ENCODE data around the gene ZCCHC14.
"Not testable (repeated sequence)": the region's sequence is repeated elsewhere in the genome, so short reads cannot be mapped to it uniquely, and the experiment has no call there.

The ZCCHC14 gene

DNA sequence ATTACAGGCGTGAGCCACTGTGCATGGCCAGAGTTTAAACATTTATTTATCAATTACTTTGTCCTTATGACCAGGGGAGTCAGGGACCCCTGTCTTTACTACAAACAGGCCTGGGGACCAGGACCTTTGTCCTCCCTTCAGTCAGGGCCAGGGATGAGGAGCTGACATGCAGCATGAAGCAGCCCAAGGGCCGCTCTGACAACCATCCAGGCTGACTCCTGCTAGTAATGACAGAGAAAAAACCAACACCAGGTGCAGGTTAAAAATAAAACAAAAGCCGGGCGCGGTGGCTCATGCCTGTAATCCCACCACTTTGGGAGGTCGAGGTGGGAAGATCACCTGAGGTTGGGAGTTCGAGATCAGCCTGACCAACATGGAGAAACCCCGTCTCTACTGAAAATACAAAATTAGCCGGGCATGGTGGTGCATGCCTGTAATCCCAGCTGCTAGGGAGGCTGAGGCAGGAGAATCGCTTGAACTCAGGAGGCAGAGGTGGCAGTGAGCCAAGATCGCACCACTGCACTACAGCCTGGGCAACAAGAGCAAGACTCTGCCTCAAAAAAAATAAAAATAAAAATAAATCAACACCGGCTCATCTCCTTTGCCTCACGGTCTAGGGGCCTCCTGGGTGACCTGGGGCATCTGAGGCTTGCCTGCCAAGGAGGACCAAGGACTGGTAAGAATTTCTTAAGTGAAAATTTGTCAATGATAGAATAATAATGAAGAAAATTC lies 129.8 kb downstream of the ZCCHC14 start:
- not testable (repeated sequence) for DNase-seq (ENCODE audit: low spot score)

DNA sequence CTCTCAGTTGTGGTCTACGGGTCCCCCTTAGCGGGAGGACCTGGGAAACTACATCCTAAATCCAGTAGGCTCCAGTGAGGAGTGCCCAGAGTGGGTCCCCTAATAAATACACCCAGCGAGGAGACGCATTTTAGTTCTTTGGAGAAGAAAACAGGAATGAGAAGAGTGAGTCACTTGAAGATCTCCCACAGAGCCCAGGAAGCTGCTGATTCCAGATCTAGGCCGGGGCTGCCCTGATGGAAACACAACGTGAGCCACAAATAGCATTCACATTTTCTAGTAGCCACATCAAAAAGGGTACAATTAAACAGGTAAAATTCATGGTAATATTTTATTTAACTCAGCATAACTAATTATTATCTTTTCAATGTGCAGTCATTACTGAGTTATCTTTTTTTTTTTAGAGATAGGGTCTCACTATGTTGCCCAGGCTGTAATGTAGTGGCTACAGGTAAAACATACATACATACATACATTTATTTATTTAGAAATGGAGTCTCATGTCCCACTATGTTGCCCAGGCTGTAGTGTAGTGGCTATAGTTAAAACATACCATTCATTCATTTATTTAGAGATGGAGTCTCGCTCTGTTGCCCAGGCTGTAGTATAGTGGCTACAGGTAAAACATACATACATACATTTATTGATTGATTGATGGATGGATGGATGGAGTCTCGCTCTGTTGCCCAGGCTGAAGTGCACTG lies 130.8 kb downstream of the ZCCHC14 start:
- FAIRE-seq (no peak), DNase-seq (ENCODE audit: low spot score) (no peak)

More for the DNA sequence above, 129.8 kb downstream of the ZCCHC14 start:
- not testable (repeated sequence) for FAIRE-seq

DNA sequence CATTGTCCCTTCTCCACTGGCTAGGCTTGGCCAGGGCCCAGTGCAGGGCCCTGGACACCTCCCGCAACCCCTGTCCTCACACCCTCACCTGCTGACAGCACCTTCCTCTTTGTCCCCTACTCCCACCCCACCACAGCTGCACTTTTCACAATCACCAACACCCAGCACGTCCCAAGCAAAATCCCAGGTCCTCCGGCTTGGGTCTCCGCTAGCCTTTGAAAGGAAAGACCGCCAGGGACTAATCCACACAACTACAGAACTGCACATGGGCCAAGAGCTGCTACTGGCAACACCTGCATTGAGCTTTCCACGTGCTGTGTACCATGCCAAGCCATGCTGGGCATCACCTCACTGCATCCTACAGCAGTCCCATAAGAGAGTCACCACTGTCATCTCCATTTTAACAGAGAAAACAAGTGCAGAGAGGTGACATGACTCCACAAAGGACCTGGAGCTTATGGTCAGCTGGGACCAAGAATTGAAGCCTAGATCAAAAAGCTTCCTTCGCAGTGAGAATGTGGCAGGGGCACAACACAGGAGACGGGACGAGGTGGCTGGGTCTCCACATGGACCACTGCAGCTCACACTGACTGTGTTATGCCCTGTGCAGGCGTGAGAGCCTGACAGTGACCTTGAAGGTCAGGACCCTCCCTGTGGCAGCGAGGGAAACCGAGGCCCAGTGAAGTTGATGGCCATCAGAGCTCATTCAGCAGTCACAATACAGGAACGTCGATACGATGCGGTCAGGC lies 131.8 kb downstream of the ZCCHC14 start:
- FAIRE-seq (no peak), DNase-seq (ENCODE audit: low spot score) (no peak)

DNA sequence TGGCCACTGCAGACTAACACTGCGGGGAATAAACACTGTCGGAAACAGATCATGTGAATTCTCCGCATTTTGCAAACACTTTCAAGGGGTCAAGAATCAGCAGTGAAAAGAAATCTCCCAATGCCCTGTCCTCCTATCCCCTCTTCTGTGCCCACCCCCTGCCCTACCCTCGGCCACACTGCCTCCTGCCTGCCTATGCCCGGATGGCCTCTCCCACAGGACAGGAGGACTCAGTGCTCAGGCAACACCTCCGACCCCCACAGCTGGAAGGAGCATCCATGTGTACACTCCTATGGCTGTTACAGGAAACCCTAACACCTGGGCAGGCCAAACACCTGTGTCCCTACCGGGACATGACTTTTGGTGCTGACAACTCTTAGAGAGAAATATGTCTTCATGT lies 133.7 kb downstream of the ZCCHC14 start:
- DNase-seq (ENCODE audit: low spot score) (no peak), FAIRE-seq (no peak)

DNA sequence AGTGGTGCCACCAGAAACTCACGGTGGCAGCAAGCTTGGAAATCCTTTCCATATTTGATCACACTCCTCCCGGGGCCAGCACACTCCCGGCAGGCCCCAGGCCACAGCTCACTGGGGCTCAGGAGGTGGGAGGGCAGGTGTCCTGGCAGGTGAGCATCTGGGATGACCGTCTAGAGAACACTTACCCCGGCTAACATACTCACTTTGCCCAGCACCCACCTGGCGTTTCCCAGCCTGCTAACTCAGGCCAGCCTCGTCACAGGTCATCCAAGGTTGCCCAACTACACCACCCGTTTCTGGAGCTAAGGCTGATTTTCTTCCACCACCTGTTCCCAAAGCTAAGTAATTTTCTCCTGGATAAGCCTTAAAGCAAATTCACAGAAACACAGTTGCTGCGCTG lies 134.1 kb downstream of the ZCCHC14 start:
- no peak for DNase-seq (ENCODE audit: low spot score)
- no peak for FAIRE-seq

DNA sequence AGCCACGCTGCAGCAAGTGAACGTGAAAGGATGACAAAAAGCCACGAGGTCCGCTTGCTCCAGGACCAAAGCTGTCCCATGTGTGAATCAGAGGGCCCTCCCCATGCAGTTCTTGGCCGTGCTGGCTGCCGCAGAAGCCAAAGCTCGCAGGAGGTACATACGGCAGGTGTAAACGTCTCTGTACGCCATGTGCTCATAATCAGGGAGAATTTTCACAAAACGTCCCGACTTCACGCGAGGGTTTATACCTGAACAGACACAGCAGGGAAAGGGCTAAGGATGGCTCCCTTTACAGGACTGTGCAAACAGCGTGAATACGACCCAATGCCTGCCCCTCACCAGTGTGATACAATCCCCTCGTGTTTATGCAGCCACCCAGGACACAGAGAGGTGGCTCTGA lies 134.6 kb downstream of the ZCCHC14 start:
- FAIRE-seq (no peak), DNase-seq (ENCODE audit: low spot score) (no peak)

DNA sequence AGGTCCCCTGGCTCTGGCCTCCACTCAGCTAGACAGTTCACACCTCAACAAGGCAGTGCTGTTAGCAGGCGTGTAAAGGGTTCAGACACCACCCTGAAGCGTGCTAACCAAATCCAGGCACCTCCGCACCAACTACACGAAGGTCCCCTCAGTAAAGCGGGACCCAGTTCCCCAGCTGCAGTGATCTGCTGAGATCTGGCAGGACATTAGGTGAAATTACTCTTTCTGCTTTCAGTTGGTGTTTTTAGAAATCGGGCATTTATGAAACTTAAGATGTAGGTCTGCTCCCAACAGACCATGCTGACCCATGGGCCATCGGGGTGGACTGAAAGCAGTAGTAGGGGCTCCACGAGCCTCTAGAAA lies 136.4 kb downstream of the ZCCHC14 start:
- FAIRE-seq, result no peak

More for the DNA sequence above, 136.4 kb downstream of the ZCCHC14 start:
- no peak for DNase-seq (ENCODE audit: low spot score)

Measured in RCC 7860 (cell line).